ENCODE measurements around the gene ARF5. TPM values are rescaled to one million over a fixed set of nuclear protein-coding genes. Genes with fewer than 3 reads are reported as not detected.

Gene ARF5
- total RNA-seq, 1 experiment from 2014 or later, result 187 TPM

GRCh38 chr7:127618042-127618441, 29.8 kb downstream of the ARF5 start, which contains the start of gene PAX4:
Gene PAX4, minus strand, starts transcription at chr7:127618142. Its CDS starts 2,214 bp downstream, at chr7:127615928.
- Histone ChIP-seq H3K9me3 (no peaks in the 10 kb centered on the region), H3K27me3 (peaks cover 8% of the 10 kb centered on the region), H3K36me3 (no peaks in the 10 kb centered on the region), H3K4me3 (no peak within 1 kb of the TSS)
- no peak for DNase-seq

- Histone ChIP-seq H3K36me3 (no peaks in the 10 kb centered on the region), H3K9me3 (no peaks in the 10 kb centered on the region), H3K4me3 (no peak overlapping the region), H3K27me3 (peaks cover 8% of the 10 kb centered on the region)
- DNase-seq, result no peak
These were observed 30.6 kb downstream of the ARF5 start for GRCh38 chr7:127618775-127619174.

- Histone ChIP-seq H3K36me3 (no peaks in the 10 kb centered on the region), H3K4me3 (no peak overlapping the region), H3K9me3 (no peaks in the 10 kb centered on the region), H3K27me3 (peaks cover 9% of the 10 kb centered on the region)
- no peak for DNase-seq
These were observed 31.6 kb downstream of the ARF5 start for GRCh38 chr7:127619681-127620405.

- Histone ChIP-seq H3K36me3 (no peaks in the 10 kb centered on the region), H3K4me3 (no peak overlapping the region), H3K9me3 (no peaks in the 10 kb centered on the region), H3K27me3 (peaks cover 10% of the 10 kb centered on the region)
- no peak for DNase-seq
These were observed 32.4 kb downstream of the ARF5 start for GRCh38 chr7:127620406-127621233.

- H3K36me3 ChIP-seq, result no peaks in the 10 kb centered on the region
- no peak for DNase-seq
- no peaks in the 10 kb centered on the region for H3K9me3 ChIP-seq
- peaks cover 2% of the 10 kb centered on the region; the same call in 1 of the 2 replicates for H3K27me3 ChIP-seq
- H3K4me3 ChIP-seq, result no peak overlapping the region
These were observed 37.1 kb downstream of the ARF5 start for GRCh38 chr7:127625331-127625730.

- Histone ChIP-seq H3K36me3 (no peaks in the 10 kb centered on the region), H3K4me3 (no peak overlapping the region), H3K9me3 (no peaks in the 10 kb centered on the region), H3K27me3 (peaks cover 2% of the 10 kb centered on the region; the same call in 1 of the 2 replicates)
- DNase-seq, result no peak
These were observed 40.2 kb downstream of the ARF5 start for GRCh38 chr7:127628445-127628844.

GRCh38 chr7:127629268-127629854, 41.1 kb downstream of the ARF5 start:
- DNase-seq, result no peak
- Histone ChIP-seq H3K4me3 (no peak overlapping the region), H3K27me3 (peaks cover 2% of the 10 kb centered on the region; the same call in 1 of the 2 replicates)

GRCh38 chr7:127632276-127632910, 44.2 kb downstream of the ARF5 start:
- Histone ChIP-seq H3K27me3 (no peaks in the 10 kb centered on the region), H3K9me3 (no peaks in the 10 kb centered on the region), H3K4me3 (no peak overlapping the region), H3K36me3 (no peaks in the 10 kb centered on the region)
- DNase-seq, result peak; percentile 72

More at GRCh38 chr7:127629268-127629854, 41.1 kb downstream of the ARF5 start:
- Histone ChIP-seq H3K9me3 (no peaks in the 10 kb centered on the region), H3K36me3 (no peaks in the 10 kb centered on the region)

GRCh38 chr7:127635659-127636285, 47.6 kb downstream of the ARF5 start:
- DNase-seq, result no peak
- Histone ChIP-seq H3K4me3 (no peak overlapping the region), H3K36me3 (no peaks in the 10 kb centered on the region), H3K27me3 (no peaks in the 10 kb centered on the region), H3K9me3 (no peaks in the 10 kb centered on the region)

GRCh38 chr7:127638197-127638596, 50.0 kb downstream of the ARF5 start:
- H3K27me3 ChIP-seq, result no peaks in the 10 kb centered on the region
- H3K4me3 ChIP-seq, result no peak overlapping the region
- no peaks in the 10 kb centered on the region for H3K9me3 ChIP-seq
- H3K36me3 ChIP-seq, result no peaks in the 10 kb centered on the region
- DNase-seq, result no peak

Other genes starting within 250 kb of the ARF5 start
- gene ZNF800, start 195.7 kb upstream of the ARF5 start, total RNA-seq (2014; rRNA removed; shearing (Covaris generic); ENCODE audit: low replicate concordance), result 5.3 and 6.9 TPM in 2 replicates
- gene GCC1, start 2.8 kb upstream of the ARF5 start, total RNA-seq (2014; rRNA removed; shearing (Covaris generic); ENCODE audit: low replicate concordance), result 7.2 and 8.4 TPM in 2 replicates
- gene FSCN3, start 5.3 kb downstream of the ARF5 start, total RNA-seq (2014; rRNA removed; shearing (Covaris generic); ENCODE audit: low replicate concordance), result 1.3 TPM in 1 of 2 replicates, not detected in the other
- not detected in 2 replicates for gene PAX4, start 29.7 kb downstream of the ARF5 start, total RNA-seq (2014; rRNA removed; shearing (Covaris generic); ENCODE audit: low replicate concordance)
- gene SND1, start 63.8 kb downstream of the ARF5 start, total RNA-seq (2014; rRNA removed; shearing (Covaris generic); ENCODE audit: low replicate concordance), result 66.2 and 66.4 TPM in 2 replicates